Astrocyte of the spinal cord (primary cell): ENCODE data around the gene GSG1L.

Experiments
- DNase-seq: peaks from one replicate; pipeline ENCODE4 v3.0.0; 2011; ENCODE audit warnings: low read depth, low spot score
- H3K4me3 ChIP-seq: 2 replicates; pipeline ENCODE4 v1.5.1; 2011; ENCODE audit warnings: low read depth, mild to moderate bottlenecking, low read length, moderate library complexity
- in situ Hi-C: cut with HindIII; loops from 2 replicates; pipeline ENCODE4 v1.10.0; 2017; ENCODE audit warnings: low sequenced_read_pairs
- TF ChIP-seq, protein P1 (sequence below): IDR thresholded peaks from 2 replicates; pipeline ENCODE4 v1.5.1; 2012; ENCODE audit warnings: low read depth, mild to moderate bottlenecking, low read length, inconsistent platforms

GSG1L gene

DNA sequence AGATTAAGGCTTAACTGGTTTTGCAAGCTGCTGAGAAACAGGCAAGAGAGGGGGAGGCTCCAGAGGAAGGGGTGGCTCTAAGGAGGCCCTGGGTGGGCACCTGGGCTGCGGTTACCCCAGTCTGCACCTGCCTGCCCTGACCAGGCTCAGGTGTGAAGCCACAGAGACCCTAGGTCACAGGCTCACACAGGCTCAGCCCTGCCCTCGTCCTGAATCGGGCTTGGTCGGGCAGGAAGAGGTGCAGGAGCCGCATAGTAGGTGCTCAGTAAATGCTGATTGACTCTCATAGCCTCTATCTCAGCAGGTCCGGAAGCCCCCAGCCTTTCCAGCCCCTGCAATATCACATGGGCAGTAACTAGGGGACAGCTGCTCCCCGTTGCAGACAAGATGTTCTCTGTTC lies 203.4 kb downstream of the GSG1L start:
- DNase-seq: no peak
- in situ Hi-C loops: no loop called here
- no peak overlapping the region for H3K4me3 ChIP-seq
- TF ChIP-seq, protein P1, sequence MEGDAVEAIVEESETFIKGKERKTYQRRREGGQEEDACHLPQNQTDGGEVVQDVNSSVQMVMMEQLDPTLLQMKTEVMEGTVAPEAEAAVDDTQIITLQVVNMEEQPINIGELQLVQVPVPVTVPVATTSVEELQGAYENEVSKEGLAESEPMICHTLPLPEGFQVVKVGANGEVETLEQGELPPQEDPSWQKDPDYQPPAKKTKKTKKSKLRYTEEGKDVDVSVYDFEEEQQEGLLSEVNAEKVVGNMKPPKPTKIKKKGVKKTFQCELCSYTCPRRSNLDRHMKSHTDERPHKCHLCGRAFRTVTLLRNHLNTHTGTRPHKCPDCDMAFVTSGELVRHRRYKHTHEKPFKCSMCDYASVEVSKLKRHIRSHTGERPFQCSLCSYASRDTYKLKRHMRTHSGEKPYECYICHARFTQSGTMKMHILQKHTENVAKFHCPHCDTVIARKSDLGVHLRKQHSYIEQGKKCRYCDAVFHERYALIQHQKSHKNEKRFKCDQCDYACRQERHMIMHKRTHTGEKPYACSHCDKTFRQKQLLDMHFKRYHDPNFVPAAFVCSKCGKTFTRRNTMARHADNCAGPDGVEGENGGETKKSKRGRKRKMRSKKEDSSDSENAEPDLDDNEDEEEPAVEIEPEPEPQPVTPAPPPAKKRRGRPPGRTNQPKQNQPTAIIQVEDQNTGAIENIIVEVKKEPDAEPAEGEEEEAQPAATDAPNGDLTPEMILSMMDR: no peak

DNA sequence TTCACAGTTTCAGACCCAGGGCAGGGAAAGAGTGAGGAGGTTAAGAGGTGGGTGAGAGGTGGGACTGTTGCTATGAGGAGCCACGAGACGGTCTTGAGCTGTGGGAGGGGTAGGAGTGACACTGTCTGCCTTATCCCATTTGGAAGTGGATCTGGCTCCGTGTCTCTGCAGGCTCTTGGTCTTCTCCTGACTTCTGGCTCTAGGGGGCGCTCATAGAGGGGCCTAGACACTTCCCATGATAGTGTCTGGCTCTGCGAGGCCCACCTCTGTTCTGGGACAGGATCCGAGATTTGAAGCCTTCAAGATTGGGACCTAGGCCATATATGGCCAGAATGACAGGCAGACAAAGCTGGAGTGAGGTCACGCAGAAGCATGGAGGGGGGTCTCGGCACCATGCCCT lies 204.5 kb downstream of the GSG1L start:
- H3K4me3 ChIP-seq: no peak overlapping the region
- in situ Hi-C loops: no loop called here
- TF ChIP-seq, protein P1: no peak
- no peak for DNase-seq

DNA sequence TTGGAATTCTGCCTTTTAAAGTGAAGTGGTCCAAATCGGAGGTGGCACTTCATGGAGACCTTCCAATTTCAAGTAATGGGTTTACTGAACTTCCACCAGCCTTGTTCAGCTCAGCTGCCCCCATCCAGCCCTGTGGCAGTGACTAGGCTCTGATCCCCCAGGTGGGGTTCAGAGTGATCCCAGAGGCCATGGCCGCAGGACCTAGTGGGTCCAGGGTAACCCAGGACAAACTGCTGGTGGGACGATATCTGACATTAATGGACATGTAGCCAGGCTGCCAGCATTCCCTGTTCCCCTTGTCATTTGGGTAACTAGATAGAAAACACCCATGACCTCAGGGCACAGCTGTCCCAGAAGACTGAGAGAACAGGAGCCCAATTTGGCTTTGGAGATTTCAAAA lies 209.9 kb downstream of the GSG1L start:
- DNase-seq: no peak
- no peak overlapping the region for H3K4me3 ChIP-seq
- TF ChIP-seq, protein P1: no peak
- in situ Hi-C loops: no loop called here

DNA sequence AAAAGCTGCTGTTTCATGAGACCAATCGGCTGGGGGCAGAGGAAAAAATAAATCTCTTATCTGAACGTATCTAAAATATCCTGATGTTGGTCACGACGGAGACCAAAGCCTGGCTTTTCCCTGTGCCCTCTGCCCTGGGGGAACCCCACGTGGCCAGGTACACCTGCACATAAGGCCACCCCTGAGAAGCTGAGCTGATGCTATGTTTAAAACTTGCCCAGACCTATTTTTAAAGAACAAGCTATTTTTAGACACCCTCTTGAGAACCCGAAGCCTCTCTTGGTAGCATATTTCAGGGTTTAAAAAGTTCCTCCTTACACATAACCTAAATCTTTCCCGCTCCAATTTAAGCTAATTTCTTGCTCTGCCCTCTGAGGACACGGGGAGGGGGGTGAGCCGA lies 210.4 kb downstream of the GSG1L start:
- TF ChIP-seq, protein P1: no peak
- in situ Hi-C loops: no loop called here
- no peak for DNase-seq
- H3K4me3 ChIP-seq: no peak overlapping the region

DNA sequence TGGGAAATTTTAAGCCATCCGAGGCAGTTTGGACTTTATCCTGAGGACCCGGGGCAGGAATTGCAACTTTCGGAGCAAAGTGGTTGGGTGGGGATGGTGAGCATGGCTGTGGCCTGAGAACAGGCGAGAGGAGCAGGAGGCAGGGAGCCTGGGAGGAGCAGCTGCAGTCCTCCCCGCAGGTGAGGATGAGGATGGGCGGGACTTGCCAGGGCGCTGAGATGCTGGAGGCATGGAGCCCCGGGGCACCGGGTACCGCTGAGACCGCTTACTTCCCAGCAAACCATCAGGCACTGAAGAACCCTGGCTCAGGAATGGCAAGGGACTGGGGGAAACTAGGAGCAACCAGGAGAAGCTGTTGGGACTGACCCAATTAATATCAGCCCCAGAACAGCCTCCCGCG lies 210.8 kb downstream of the GSG1L start:
- H3K4me3 ChIP-seq: no peak overlapping the region
- TF ChIP-seq, protein P1: no peak
- in situ Hi-C loops: no loop called here
- DNase-seq: no peak

DNA sequence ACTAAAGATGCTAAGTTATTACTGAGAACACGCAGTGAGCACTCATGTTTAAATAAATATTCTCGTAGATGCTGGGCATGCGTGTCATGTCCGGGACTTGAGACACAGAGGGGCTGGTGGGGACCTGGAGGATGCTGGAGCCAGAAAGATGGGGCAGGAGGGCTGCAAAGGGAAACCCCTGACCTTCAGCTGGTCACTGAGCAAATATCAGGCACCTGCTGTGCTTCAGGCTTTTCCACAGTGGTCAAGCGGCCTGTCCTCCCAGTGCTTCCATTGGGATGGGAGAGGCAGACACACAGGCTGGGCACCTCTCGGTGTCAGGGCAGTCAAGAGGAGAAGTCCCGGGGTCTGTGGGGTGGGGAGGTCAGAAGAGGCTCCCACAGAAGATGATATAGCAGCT lies 211.4 kb downstream of the GSG1L start:
- in situ Hi-C loops: no loop called here
- H3K4me3 ChIP-seq: no peak overlapping the region
- no peak for DNase-seq
- TF ChIP-seq, protein P1: no peak

DNA sequence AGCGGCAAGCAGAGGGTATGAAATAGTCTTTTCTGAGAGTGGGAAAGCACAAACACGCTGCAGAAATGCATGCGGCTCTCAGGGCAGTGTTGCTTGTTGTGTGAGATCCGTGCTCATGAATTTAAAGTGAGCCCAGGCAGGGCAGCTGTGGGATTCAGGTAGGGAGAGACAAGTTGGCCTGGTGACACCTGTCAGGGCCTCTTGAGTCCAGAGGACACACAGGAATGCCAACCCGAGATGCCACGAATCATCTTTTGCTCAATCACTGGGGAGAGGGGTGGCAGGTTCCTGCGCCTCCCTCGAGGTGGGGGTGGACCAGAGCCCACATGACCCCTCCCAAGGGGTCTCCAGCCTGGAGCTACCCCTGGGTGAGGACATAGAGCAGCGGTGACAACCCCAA lies 211.9 kb downstream of the GSG1L start:
- DNase-seq: no peak
- no peak overlapping the region for H3K4me3 ChIP-seq
- in situ Hi-C loops: no loop called here
- TF ChIP-seq, protein P1: no peak
